Common myeloid progenitor, CD34-positive (primary cell): ENCODE data around the gene SLC4A5.

ENCODE experiments used
- CTCF ChIA-PET: fragments of 350-600 bp; sonication (Branson Sonifier 250); formaldehyde crosslinking; loops from one replicate; lab custom pipeline; 2021; ENCODE audit warnings: antibody characterized with exemption; lab: Charles Lee
- POLR2A ChIA-PET: fragments of 350-600 bp; sonication (Branson Sonifier 250); formaldehyde crosslinking; loops from one replicate; lab custom pipeline; 2021; ENCODE audit warnings: antibody characterized with exemption; lab: Charles Lee
- DNase-seq, 3 donors: peaks; one replicate each; pipeline versions ENCODE4 v3.0.0 to v3.0.0-alpha.2; 2013
- H3K27ac ChIP-seq, 2 experiments: 1 replicate in 1 of 2; 2 replicates in 1 of 2; pipeline ENCODE4 v1.7.0; 2013; ENCODE audit warnings: inconsistent platforms in 2 of 2, low read length in 2 of 2, mild to moderate bottlenecking in 2 of 2, low read depth in 1 of 2, moderate library complexity in 1 of 2; ENCODE audit not compliant: severe bottlenecking in 2 of 2, insufficient read depth in 1 of 2, poor library complexity in 1 of 2
- H3K27me3 ChIP-seq, 5 experiments: replicated peaks in 2 of 5; 1 replicate in 3 of 5; 2 replicates in 2 of 5; pipeline versions ENCODE4 v1.6.1 to v1.7.0; 2013; ENCODE audit warnings: low read length in 4 of 5, mild to moderate bottlenecking in 2 of 5, moderate library complexity in 2 of 5, inconsistent platforms in 1 of 5; ENCODE audit not compliant: insufficient read depth in 5 of 5, control insufficient read depth in 4 of 5
- H3K36me3 ChIP-seq, 4 experiments: 1 replicate in 2 of 4; 2 replicates in 2 of 4; pipeline versions ENCODE4 v1.6.1 to v1.7.0; 2013; ENCODE audit warnings: low read length in 3 of 4, control low read depth in 1 of 4, mild to moderate bottlenecking in 1 of 4; ENCODE audit not compliant: control insufficient read depth in 4 of 4, insufficient read depth in 4 of 4
- H3K4me1 ChIP-seq, 4 experiments: 1 replicate in 3 of 4; 2 replicates in 1 of 4; pipeline versions ENCODE4 v1.6.1 to v1.7.1; 2013; ENCODE audit warnings: low read length in 3 of 4, mild to moderate bottlenecking in 3 of 4, control low read depth in 1 of 4, inconsistent platforms in 1 of 4, moderate library complexity in 1 of 4; ENCODE audit not compliant: control insufficient read depth in 4 of 4, insufficient read depth in 4 of 4; ENCODE audit errors: control extremely low read depth in 1 of 4
- H3K4me3 ChIP-seq, 7 experiments: 1 replicate in 4 of 7; 2 replicates in 3 of 7; pipeline versions ENCODE4 v1.5.1 to v1.7.0; 2013; ENCODE audit warnings: mild to moderate bottlenecking in 7 of 7, low read length in 6 of 7, moderate library complexity in 6 of 7, inconsistent platforms in 2 of 7, low read depth in 2 of 7, control low read depth in 1 of 7; ENCODE audit not compliant: insufficient read depth in 4 of 7, control insufficient read depth in 1 of 7; ENCODE audit errors: extremely low read depth in 1 of 7
- H3K9me3 ChIP-seq, 5 experiments: 1 replicate in 4 of 5; 2 replicates in 1 of 5; pipeline versions ENCODE4 v1.6.1 to v1.7.1; 2013; ENCODE audit warnings: low read length in 4 of 5, mild to moderate bottlenecking in 2 of 5, inconsistent platforms in 1 of 5, low read depth in 1 of 5, moderate library complexity in 1 of 5; ENCODE audit not compliant: control insufficient read depth in 4 of 5, insufficient read depth in 2 of 5; ENCODE audit errors: control extremely low read depth in 1 of 5
- WGBS: methylation state at CpG from one replicate; pipeline ENCODE4 v1.1.5; 2013; ENCODE audit not compliant: insufficient coverage; 5-methylcytosine and 5-hydroxymethylcytosine counted together

The SLC4A5 gene

DNA sequence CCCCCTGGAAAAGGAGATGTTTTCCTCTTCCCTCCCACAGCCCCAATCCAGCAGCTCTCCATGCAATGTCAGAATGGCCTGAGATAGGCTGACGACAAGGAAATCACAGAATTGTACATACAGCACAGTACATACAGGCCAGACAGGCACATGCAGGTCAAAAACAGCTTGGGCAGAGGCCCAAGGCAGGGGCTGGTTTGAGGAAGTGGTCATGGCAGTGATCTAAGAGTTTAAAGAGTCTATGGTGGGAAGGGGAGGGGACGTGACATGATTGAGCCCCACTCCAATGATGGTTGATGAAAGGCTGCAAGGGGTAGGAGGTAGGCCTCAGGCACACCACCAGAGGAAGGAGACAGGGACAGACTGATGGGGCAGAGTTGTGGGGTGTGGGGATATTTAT is 32.6 kb upstream of the SLC4A5 start:
- POLR2A ChIA-PET: no interaction called here
- peaks cover 0 to 44% (median 28%) of the 10 kb centered on the region in 4 experiments for H3K36me3 ChIP-seq
- no peaks in the 10 kb centered on the region for H3K9me3 ChIP-seq
- CTCF ChIA-PET: interaction anchor here (1.2 kb wide), 1 partner anchor 41 kb away, joined by 3 read pairs; no protein-coding TSS in a partner anchor
- peak in 2 of 3 donors; percentile 28 to 39 for DNase-seq
- no peaks in the 10 kb centered on the region for H3K27me3 ChIP-seq
- 40% methylated on average over 1 of the region's 2 CpGs for WGBS
- peaks cover 0 to 15% (median 12%) of the 10 kb centered on the region in 4 experiments for H3K4me1 ChIP-seq
- H3K27ac ChIP-seq: no peak overlapping the region
- no peak overlapping the region for H3K4me3 ChIP-seq

- Histone ChIP-seq H3K9me3 (no peaks in the 10 kb centered on the region), H3K4me3 (no peak overlapping the region), H3K36me3 (peaks cover 0 to 55% (median 39%) of the 10 kb centered on the region in 4 experiments), H3K27ac (no peak overlapping the region), H3K27me3 (no peaks in the 10 kb centered on the region), H3K4me1 (peaks cover 0 to 12% (median 5%) of the 10 kb centered on the region in 4 experiments)
- WGBS: 97% methylated on average over 19 of the region's 19 CpGs
- POLR2A ChIA-PET: no interaction called here
- DNase-seq: peak in 1 of 3 donors; percentile 5
- CTCF ChIA-PET: no interaction called here
Measured at GRCh38 chr2:74374509-74375205, 31.4 kb upstream of the SLC4A5 start.

DNA sequence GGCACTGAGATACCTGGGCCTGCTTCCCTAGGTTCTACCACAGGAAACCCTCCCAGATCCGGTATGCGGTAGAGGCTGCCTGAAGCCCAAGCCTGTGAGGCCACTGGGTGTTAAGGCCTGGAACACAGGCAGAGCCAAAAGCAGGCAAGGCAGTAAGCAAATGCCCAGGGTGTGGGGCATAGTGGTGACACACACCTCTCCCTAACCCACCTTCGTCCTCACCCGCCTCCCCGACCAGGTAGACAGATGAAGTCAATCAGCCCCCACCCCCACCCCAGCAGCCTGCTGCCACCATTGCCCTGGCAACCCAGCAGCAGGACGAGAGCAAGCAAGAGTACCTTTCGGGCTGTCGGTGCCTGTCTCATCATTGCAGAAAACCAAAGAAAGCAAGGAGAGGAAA is 30.8 kb upstream of the SLC4A5 start:
- Histone ChIP-seq H3K27me3 (no peaks in the 10 kb centered on the region), H3K4me1 (peaks cover 0 to 12% (median 3%) of the 10 kb centered on the region in 4 experiments), H3K27ac (no peak overlapping the region), H3K9me3 (no peaks in the 10 kb centered on the region), H3K36me3 (peaks cover 0 to 62% (median 42%) of the 10 kb centered on the region in 4 experiments), H3K4me3 (no peak overlapping the region)
- WGBS: 98% methylated on average over 8 of the region's 8 CpGs
- ChIA-PET POLR2A (interaction anchor here (1.0 kb wide), 1 partner anchor 24 kb away, joined by 3 read pairs; no protein-coding TSS in a partner anchor), CTCF (no interaction called here)
- DNase-seq: no peak

DNA sequence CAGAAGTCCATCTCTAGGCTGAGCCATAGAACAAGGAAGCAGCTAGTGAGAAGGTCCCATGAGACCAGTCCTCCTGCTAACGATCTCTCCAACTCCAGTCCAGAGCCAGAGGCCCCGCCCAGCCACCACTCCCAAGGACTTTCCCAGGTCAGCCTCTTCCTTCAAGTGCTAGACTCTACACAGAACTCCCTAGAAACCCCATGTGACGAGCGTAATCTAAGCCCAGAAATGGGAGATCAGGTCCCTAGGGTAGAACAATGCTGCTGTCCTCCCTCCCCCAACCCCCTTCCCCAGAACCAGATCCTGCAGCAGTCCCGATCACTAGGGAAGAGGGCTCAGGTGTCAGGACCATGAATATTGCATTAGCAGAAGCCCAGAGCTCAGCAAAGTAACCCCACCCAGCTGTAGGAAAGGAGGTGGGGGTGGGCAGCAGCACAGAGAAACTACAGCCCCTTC is 30.0 kb upstream of the SLC4A5 start:
- CTCF ChIA-PET: no interaction called here
- peaks cover 0 to 12% (median 3%) of the 10 kb centered on the region in 4 experiments for H3K4me1 ChIP-seq
- H3K27me3 ChIP-seq: no peaks in the 10 kb centered on the region
- WGBS: 100% methylated on average over 4 of the region's 5 CpGs
- H3K4me3 ChIP-seq: no peak overlapping the region
- no peak overlapping the region for H3K27ac ChIP-seq
- POLR2A ChIA-PET: interaction anchor here (1.0 kb wide), 1 partner anchor 23 kb away, joined by 3 read pairs; no protein-coding TSS in a partner anchor
- H3K9me3 ChIP-seq: no peaks in the 10 kb centered on the region
- H3K36me3 ChIP-seq: peaks cover 3 to 69% (median 48%) of the 10 kb centered on the region in 4 experiments
- no peak for DNase-seq

- no peak for DNase-seq
- Histone ChIP-seq H3K4me1 (peaks cover 0 to 12% (median 3%) of the 10 kb centered on the region in 4 experiments), H3K9me3 (no peaks in the 10 kb centered on the region), H3K27me3 (no peaks in the 10 kb centered on the region), H3K4me3 (no peak overlapping the region), H3K36me3 (peaks cover 7 to 71% (median 52%) of the 10 kb centered on the region in 4 experiments), H3K27ac (no peak overlapping the region)
- ChIA-PET POLR2A (no interaction called here), CTCF (no interaction called here)
- WGBS: 100% methylated on average over 4 of the region's 6 CpGs
Measured at GRCh38 chr2:74372674-74373073, 29.5 kb upstream of the SLC4A5 start.

GRCh38 chr2:74371421-74371820 is 28.2 kb upstream of the SLC4A5 start:
- ChIA-PET POLR2A (no interaction called here), CTCF (interaction anchor here (1.2 to 1.6 kb wide), 3 partner anchors 9 to 75 kb away, joined by 3 to 4 read pairs (median 3); partner anchors contain the start of gene DCTN1)
- H3K9me3 ChIP-seq: no peaks in the 10 kb centered on the region
- H3K4me1 ChIP-seq: peaks cover 0 to 11% (median 3%) of the 10 kb centered on the region in 4 experiments
- WGBS: 100% methylated on average over 3 of the region's 9 CpGs
- peaks cover 7 to 72% (median 56%) of the 10 kb centered on the region in 4 experiments for H3K36me3 ChIP-seq
- H3K27ac ChIP-seq: no peak overlapping the region
- no peak overlapping the region for H3K4me3 ChIP-seq
- no peak for DNase-seq
- H3K27me3 ChIP-seq: no peaks in the 10 kb centered on the region

DNA sequence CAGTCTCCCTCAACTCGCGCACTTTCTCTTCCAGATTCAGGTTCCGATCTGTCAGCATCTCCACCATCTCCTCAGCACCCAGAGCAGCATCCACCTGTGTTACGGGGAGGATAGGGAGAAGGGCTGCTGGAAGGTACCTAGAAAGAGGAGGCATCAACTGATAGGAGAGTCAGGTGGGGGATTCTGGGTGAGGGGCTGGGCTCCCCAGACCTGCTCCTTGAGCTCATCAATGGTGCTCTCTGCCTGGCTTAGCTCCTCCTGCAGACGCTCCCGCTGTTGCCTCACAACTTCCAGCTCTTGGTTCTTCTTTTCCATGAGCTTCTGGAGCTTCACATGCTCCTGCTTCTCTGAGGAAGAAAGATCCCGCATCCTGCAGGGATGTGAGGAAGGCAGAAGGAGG is 26.8 kb upstream of the SLC4A5 start:
- no peak overlapping the region for H3K27ac ChIP-seq
- 100% methylated on average over 4 of the region's 7 CpGs for WGBS
- no peaks in the 10 kb centered on the region for H3K9me3 ChIP-seq
- ChIA-PET POLR2A (no interaction called here), CTCF (interaction anchor here (1.1 to 1.6 kb wide), 4 partner anchors 10 to 121 kb away, joined by 3 to 4 read pairs (median 3); partner anchors contain the start of gene DCTN1)
- DNase-seq: no peak
- H3K4me3 ChIP-seq: no peak overlapping the region
- H3K36me3 ChIP-seq: peaks cover 7 to 75% (median 61%) of the 10 kb centered on the region in 4 experiments
- H3K27me3 ChIP-seq: no peaks in the 10 kb centered on the region
- H3K4me1 ChIP-seq: no peaks in the 10 kb centered on the region
